ENCODE data around the gene SEMA4A.

DNA sequence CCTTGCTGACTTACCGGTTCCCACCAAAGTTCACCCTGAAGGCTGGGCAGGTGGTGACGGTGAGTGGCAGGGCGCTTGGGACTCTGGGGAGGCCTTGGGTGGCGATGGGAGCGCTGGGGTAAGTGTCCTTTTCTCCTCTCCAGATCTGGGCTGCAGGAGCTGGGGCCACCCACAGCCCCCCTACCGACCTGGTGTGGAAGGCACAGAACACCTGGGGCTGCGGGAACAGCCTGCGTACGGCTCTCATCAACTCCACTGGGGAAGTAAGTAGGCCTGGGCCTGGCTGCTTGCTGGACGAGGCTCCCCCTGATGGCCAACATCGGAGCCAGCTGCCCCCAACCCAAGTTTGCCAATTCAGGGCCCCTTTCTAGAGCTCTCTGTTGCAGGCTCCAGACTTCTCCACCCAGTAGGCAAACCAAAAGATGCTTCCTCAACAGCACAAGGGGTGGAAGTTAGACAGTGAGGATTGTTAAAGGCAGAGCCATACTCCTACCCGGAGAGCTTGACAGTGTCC lies 16.4 kb upstream of the SEMA4A start:
- no peak for TF ChIP-seq ZNF629 (tag by site-specific recombination; IDR thresholded peaks at IDR 0.05)
- TF ChIP-seq, protein P1, sequence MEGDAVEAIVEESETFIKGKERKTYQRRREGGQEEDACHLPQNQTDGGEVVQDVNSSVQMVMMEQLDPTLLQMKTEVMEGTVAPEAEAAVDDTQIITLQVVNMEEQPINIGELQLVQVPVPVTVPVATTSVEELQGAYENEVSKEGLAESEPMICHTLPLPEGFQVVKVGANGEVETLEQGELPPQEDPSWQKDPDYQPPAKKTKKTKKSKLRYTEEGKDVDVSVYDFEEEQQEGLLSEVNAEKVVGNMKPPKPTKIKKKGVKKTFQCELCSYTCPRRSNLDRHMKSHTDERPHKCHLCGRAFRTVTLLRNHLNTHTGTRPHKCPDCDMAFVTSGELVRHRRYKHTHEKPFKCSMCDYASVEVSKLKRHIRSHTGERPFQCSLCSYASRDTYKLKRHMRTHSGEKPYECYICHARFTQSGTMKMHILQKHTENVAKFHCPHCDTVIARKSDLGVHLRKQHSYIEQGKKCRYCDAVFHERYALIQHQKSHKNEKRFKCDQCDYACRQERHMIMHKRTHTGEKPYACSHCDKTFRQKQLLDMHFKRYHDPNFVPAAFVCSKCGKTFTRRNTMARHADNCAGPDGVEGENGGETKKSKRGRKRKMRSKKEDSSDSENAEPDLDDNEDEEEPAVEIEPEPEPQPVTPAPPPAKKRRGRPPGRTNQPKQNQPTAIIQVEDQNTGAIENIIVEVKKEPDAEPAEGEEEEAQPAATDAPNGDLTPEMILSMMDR (tag by site-specific recombination; IDR thresholded peaks at IDR 0.05) = peak; percentile 23; the same call in 1 of the 2 replicates

Measured in HEK293 (cell line).